ENCODE data around the gene FGFR3. TPM values are rescaled to one million over a fixed set of nuclear protein-coding genes. Genes with fewer than 3 reads are reported as not detected.

The FGFR3 gene
- total and polyA plus RNA-seq, 2 of the 8 experiments (the other 6 are each of a cell fraction or from before 2014, with no cell fraction given): 9.0 to 19.5 TPM

GRCh38 chr4:1813231-1813630 lies 20.1 kb downstream of the FGFR3 start:
- no peak for DNase-seq (ENCODE audit: low read depth in 1 of 2, low spot score in 2 of 2)
- FAIRE-seq: no peak
- Histone ChIP-seq H3K4me3 (ENCODE audit: extremely low read depth in 1 of 4, insufficient read depth in 2 of 4, low read depth in 3 of 4, low read length in 4 of 4) (no peak overlapping the region), H2BK12ac (ENCODE audit: low read depth, low read length) (no peak overlapping the region), H3K79me2 (ENCODE audit: control insufficient read depth in 1 of 2, insufficient read depth in 2 of 2, low read length in 2 of 2) (no peaks in the 10 kb centered on the region), H3K27me3 (replicated peaks in 1 of 4; ENCODE audit: control insufficient read depth in 3 of 4, extremely low read depth in 1 of 4, insufficient read depth in 3 of 4, low read length in 3 of 4) (no peaks in the 10 kb centered on the region), H2BK120ac (replicated peaks; ENCODE audit: low read depth, low read length) (no peak overlapping the region), H2AFZ (ENCODE audit: low read length) (no peak overlapping the region), H2AK5ac (ENCODE audit: low read depth, low read length) (no peak overlapping the region), H2BK20ac (ENCODE audit: low read length) (no peak overlapping the region), H3K79me1 (ENCODE audit: low read depth, low read length) (no peaks in the 10 kb centered on the region), H2BK5ac (ENCODE audit: low read depth, low read length) (no peak overlapping the region), H3K4me1 (replicated peaks in 1 of 4; ENCODE audit: control insufficient read depth in 3 of 4, insufficient read depth in 4 of 4, low read length in 3 of 4) (no peaks in the 10 kb centered on the region; a peak in 1 of 7 replicates), H3K36me3 (ENCODE audit: control insufficient read depth in 2 of 4, insufficient read depth in 4 of 4, low read length in 3 of 4) (peaks cover 0 to 15% (median 7%) of the 10 kb centered on the region in 4 experiments; a peak in 6 of 8 replicates), H2BK15ac (ENCODE audit: low read length) (no peak overlapping the region), H3K18ac (ENCODE audit: extremely low read depth, low read length) (no peak overlapping the region), H3K9me3 (ENCODE audit: insufficient read depth in 2 of 2, low read depth in 1 of 2, low read length in 1 of 2) (no peaks in the 10 kb centered on the region), H3K14ac (ENCODE audit: insufficient read length) (no peak overlapping the region), H3K9ac (replicated peaks in 1 of 4; ENCODE audit: extremely low read depth in 1 of 4, low read depth in 3 of 4, low read length in 3 of 4) (no peak overlapping the region), H4K91ac (replicated peaks; ENCODE audit: insufficient read length, low read length) (no peak overlapping the region), H3K4ac (replicated peaks; ENCODE audit: insufficient read length, low read depth, low read length) (no peak overlapping the region), H3K27ac (ENCODE audit: low read depth, low read length) (no peak overlapping the region), H3K23ac (ENCODE audit: insufficient read length) (no peak overlapping the region), H4K8ac (ENCODE audit: extremely low read depth, insufficient read depth, low read length) (no peak overlapping the region), H3K23me2 (ENCODE audit: low read depth, low read length) (no peaks in the 10 kb centered on the region), H3K4me2 (ENCODE audit: insufficient read depth in 1 of 2, low read depth in 2 of 2, low read length in 2 of 2) (no peak overlapping the region), H4K5ac (ENCODE audit: insufficient read length, low read depth, low read length) (no peak overlapping the region), H3K56ac (replicated peaks; ENCODE audit: insufficient read length, low read depth, low read length) (no peak overlapping the region), H4K20me1 (replicated peaks in 1 of 2; ENCODE audit: control insufficient read depth in 1 of 2, insufficient read depth in 2 of 2, low read length in 2 of 2) (peaks cover 0 to 13% of the 10 kb centered on the region in 2 experiments)
- TF ChIP-seq, protein P1, sequence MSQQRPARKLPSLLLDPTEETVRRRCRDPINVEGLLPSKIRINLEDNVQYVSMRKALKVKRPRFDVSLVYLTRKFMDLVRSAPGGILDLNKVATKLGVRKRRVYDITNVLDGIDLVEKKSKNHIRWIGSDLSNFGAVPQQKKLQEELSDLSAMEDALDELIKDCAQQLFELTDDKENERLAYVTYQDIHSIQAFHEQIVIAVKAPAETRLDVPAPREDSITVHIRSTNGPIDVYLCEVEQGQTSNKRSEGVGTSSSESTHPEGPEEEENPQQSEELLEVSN (IDR thresholded peaks at IDR 0.05): no peak
- TF ChIP-seq HDAC6 (IDR thresholded peaks at IDR 0.05; ENCODE audit: low read depth, low read length) (no peak), SP4 (IDR thresholded peaks at IDR 0.05; ENCODE audit: low read length) (no peak), ATF2 (IDR thresholded peaks at IDR 0.05; ENCODE audit: low read length) (no peak), SP1 (IDR thresholded peaks at IDR 0.05; ENCODE audit: low read depth, low read length) (no peak), CEBPB (IDR thresholded peaks at IDR 0.05; ENCODE audit: low read depth, low read length) (no peak), CBX5 (IDR thresholded peaks at IDR 0.05; ENCODE audit: low read depth, low read length) (no peak), RFX5 (IDR thresholded peaks at IDR 0.05; ENCODE audit: borderline replicate concordance, low read depth, low read length) (no peak), KDM4A (IDR thresholded peaks at IDR 0.05; ENCODE audit: low read depth, low read length, severe bottlenecking) (no peak), ATF3 (IDR thresholded peaks at IDR 0.05; ENCODE audit: insufficient read depth, low read depth, low read length) (no peak)
- 88% methylated on average over 8 of the region's 9 CpGs; no CpG with 5 or more reads in 1 of the 2 experiments for WGBS, 2 experiments (ENCODE audit: extremely low coverage in 1 of 2, insufficient coverage in 1 of 2, insufficient read length in 1 of 2, insufficient replicate concordance in 2 of 2, low coverage in 1 of 2, low lambda C conversion rate in 2 of 2, missing lambda C conversion rate in 1 of 2)
- ChIA-PET POLR2A (ENCODE audit: partially characterized antibody) (interaction anchor here (1.3 to 2.1 kb wide), 2 partner anchors 62 to 68 kb away, joined by 3 to 4 read pairs; no protein-coding TSS in a partner anchor), CTCF (ENCODE audit: partially characterized antibody) (interaction anchor here (0.7 to 71.2 kb wide), 12 partner anchors 9 to 230 kb away, joined by 3 to 2507 read pairs (median 4); no protein-coding TSS in a partner anchor)

Data from H1 (cell line).